GM19023 (cell line): ENCODE results near the gene MRPS25.

Source experiments
- ATAC-seq: cut with Tn5 transposase; IDR thresholded peaks from one replicate; pipeline ENCODE4 v1.9.1; 2021; ENCODE audit warnings: mild to moderate bottlenecking, moderate library complexity; ENCODE audit not compliant: unreplicated experiment

Gene MRPS25

DNA sequence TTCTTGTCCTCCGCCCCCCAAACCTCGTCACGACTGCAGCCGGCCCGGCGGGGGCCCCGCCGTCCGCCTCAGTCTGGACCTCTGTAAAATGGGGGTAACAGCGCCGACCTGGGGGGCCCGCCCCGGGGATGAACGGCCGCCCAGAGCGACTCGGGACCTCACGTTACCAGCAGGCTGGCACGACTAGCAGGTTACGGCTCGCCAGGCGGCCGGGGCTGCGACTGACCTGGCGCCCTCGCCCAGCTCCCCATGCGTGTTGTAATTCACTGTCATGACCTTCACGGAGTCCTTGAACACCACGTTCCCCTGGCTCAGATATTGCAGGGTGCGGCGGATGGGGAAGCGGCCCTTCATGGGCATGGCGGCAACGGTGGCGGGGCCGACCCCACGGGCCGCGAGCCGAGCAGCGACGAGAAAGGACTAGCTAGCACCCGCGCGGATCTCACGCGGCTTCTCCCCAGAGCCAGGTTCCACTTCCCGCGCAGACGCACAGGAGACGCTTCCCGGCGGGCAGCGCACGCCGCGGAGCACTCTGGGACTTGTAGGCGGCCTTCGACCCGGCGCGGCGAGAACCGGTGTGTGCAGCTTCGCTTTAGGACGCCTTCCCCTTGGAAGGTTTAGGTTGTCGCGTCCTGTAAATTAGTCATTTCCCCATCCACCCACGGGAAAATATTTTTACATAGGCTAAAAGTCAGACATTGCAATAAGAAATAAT, at the start of gene MRPS25:
TSS of gene MRPS25 (minus strand) at position 481 of the 715 bp plus-strand sequence. CDS start at position 360, 121 bp downstream.
- ATAC-seq: peak; percentile 92

DNA sequence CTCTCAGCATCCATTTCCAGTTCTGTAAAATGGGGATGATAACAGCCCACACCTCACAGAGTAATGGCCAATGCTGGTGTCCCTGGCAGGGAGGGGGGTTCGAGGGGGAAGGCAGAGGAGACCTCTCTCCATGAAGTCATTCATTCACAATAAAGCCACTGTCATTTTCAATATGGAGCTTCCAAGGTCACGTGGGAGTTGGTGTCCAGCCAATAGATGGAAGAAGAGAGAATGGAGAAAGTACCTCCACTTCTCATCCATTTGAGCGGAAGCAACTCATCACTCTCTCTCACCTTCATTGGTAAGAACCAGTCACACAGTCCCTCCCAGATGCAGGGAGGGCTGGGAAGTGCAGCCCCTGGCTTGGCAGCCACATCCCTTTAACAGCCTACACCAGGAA, 48.8 kb upstream of the MRPS25 start:
- no peak for ATAC-seq

DNA sequence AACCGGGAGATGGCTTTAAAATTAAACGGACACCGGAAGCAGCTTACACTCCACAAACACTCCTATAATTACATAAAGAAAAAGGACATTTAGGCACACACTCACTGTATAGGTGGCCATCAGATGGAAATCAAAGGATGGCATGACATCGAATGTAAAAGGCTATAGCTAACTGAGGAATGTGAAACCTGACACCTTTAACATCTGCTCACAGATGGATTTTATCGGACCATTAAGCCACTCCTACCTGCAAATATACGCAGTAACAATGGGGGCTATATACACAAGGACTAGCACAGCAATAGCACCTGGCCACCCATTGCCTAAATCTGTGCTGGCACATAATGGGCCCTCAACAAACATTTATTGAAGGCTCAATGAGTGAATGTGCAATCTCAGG, 48.4 kb upstream of the MRPS25 start:
- ATAC-seq: no peak

DNA sequence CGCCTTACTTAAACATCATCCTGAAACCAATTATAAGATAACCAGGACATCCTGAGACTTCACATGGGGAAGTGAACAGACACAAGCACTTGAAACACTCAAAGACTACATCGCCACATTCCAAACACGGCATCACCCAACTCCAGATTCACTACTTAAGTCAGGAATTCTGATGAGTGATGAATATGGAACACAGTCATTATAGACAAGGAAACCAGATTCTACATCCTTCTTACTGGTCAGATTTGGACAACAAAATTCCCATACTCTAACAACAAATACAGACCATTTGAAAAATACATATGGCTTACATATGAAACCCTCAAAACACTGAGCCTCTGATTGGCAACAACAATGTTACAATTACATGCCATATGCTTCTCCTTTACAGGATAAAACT, 46.9 kb upstream of the MRPS25 start:
- ATAC-seq: no peak

DNA sequence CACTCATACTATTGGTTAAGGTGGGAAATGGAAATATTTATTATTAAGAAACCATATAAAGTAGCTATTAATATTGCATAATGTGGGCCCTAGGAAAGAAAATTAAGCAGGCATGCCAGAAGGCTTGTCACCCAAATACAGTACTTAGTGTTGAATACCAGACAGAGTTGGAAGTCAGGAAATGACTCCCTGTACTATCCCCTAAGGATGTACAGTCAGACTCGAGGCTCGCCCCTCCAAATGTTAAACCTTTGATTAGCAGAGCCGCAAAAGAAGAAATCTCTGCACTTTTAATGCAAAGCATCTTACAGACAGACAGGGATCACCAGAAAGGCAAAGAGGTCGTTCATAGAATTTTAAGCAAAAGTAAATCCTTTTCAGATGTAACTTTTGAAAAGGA, 45.1 kb upstream of the MRPS25 start:
- no peak for ATAC-seq

DNA sequence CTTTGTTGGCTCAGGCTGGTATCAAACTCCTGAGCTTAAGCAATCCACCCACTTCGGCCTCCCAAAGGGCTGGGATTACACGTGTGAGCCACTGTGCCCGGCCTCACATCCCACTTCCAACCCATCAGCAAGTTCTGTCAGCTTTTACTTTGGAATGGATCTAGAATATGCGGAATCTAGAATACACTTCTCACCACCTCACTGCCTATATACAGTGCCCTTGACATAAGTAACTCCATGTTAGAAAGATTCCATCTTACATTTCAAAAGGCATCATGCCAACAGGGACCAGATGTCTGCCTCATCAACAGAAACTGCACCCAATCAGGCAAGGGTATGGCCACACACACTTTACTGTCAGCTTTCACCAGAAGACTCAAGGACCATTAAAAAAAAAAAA, 43.8 kb upstream of the MRPS25 start:
- ATAC-seq: no peak

DNA sequence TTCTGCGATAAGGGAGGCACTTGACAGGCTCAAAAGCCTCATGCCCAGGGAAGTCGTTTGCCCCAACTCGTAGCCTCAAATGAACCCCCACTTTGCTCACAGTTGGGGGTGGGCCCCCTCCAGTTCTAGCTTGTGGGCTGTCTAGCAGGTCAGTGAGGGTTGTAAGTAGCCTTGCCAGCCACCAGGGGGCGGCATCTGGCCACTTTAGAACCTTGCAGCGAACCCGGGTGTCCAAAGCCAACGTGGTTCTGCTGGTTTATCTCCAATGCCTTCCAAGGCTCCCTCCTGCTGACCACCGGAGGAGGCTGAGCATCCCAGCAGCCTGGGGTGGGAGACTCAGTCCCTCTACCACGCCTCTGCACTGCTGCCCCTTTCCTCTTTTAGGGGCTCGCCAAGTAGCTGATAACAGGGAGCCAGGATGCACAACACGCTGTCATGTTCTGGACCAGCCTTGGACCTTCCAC, 43.0 kb upstream of the MRPS25 start:
- peak; percentile 79 for ATAC-seq

DNA sequence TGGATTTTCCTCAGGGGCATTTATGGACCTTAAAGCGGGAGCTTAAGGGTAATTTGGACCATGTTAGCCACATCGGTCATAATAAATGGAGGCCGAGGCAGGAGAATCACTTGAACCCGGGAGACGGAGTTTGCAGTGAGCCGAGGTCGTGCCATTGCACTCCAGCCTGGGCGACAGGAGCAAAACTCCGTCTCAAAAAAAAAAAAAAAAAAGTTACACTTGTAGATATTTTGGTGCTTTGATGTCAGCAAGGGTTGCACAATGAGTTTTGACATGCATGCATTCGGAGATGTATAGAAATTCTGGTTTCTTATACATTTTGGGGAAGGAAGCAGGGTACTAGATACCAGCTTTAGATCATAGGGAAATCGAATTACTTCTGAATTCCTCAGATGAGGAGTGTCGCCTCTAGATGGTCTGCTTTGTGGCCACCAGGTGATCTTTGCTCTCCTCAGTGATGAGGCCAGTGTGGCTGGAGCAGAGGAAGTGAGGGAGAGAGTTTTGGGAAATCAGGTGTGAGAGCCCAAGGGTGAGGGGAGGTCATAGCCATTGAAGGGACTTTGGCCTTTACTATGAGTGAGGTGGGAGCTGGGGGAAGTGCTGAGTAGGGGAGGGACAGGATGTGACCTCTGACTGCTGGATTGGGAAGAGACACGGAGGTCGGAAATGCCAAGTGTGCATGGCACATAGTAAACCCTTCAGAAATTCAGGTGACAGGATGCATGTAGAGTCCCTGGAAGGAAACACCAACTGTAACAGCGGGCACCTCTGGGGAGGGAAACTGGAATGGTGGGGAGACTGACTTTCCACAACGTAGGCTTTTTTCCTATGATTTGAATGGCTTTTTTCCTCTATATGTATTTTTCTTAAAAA, 42.2 kb upstream of the MRPS25 start:
- no peak for ATAC-seq

DNA sequence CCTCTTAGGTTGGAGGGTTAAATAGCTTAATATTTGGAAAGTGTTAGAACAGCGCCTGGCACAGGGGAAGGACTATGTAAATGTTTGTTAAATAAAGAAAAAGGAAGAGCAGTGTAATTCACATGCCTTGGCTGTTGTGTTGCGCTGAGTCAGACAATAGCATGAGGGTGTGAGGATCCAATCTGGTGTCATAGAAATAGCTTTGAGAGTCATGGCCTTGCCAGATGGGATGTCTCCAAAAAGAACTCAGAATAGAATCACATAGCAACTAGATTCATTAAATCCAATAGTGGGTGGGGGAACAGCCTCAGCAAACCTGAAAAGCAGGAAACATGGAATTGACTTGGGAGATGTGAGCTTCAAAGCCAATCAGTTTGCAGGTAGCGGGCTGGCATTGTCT, 37.7 kb upstream of the MRPS25 start:
- ATAC-seq: no peak

DNA sequence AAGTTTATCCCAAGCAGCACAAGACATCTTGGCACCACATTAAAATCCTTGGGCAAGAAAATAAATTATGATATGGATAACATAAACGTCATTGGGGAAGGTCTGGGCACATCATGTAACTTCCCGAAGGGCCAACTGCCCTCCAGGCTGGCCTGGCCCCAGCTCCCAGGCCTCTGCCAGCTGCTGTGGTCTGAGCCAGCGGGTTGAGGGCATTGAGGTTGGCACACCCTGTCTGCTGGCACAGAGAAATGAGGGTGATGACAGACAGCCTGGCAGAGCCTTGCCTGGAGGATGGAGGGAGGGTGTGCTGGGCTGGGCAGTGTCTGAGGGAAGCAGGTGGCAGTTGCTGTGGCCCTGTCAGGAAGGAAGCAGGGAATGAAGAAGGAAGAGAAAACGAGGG, 37.1 kb upstream of the MRPS25 start:
- ATAC-seq: no peak

DNA sequence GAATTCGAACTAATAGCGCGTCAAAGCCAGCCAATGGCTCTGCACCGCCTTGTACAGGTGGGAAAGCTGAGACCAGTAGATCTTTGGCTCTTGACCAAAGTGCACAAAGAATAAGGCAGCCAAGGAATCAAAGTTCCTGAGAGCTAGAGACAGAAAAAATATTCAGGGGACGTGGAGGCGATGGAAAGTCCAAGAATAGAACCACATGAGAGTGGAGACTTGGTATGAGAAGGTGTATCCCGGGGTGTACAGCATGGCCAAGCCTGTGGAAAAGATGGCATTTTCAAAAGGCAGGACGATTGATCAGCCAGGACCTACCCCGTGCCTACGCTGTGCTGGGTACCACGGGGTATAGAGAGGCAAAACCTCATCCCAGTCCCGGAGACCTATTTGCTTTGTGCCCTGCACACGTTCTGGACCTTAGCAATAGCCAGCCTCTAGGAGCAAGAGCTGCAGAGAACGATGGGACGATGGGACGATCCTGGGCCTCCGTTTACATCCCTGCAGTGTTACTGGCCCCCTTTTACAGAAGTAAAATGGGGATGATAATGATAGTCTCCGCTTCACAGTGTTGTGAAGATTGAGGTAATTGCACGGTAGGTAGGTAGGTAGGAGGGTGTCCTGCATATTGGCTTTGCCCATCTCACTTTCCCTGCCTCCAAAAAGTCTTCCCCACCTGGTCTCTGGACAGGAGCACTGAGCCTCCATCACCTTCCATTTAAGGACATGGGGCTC, 34.4 kb upstream of the MRPS25 start:
- ATAC-seq: peak; percentile 7

DNA sequence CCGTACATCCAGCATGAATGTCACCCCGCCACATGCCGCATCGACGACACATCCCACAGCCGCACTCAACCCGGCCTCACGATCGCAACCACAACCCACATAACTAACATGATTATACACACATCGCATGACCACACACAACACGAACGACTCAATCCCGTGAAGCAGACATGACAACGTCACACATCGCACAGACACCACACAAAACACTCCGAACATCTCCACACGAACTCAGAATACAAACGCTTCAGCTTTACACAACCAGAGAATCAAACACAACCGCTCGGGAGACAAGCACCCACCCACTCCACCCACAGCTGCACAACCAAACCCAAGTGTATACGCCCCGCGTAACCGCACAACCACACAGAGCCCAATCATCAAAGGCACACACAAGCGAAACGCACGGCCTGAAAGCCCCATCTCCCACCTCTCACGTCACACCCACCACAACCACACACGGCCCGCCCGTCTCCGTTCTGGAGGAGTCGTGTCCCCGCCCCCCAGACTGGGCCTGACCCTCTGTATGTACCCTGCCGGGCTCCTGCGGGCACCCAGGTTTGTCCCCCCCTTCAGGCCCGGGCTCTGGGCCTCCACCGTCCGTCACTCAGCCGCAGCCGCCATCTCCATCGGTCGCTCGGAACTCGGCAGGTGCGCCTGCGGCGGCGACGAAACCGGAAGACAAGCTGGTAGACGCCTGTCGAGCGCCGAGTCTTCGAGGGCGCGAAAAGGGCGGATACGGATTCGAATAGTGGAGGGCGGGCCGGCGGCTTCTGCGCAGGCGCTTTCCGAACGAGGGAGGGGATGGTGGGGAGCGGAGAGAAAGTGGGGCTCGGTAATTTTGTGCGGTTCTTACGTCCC, 33.6 kb upstream of the MRPS25 start, which contains the start of gene RBSN:
TSS of gene RBSN (minus strand) at position 646 of the 861 bp plus-strand sequence. CDS start 3,028 bp downstream, outside the sequence.
- peak; percentile 87 for ATAC-seq

DNA sequence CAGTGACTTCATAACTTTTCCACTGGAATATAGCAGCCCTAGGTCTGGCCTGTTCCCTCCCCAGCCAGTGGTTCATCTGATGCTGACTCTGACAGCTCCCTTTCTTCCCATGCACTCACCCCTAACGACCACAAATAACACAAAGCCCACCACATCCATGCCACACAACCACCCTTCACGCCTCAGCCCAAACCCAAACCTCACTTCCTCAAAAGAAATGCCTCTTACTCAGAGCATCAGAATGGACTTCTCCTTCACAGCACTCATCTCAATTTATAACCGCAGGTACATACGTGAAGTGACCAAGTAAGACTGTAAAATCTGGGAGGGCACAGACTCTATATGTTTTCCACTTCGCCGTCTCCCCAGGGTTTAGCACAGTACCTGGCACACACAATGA, 32.8 kb upstream of the MRPS25 start:
- no peak for ATAC-seq

DNA sequence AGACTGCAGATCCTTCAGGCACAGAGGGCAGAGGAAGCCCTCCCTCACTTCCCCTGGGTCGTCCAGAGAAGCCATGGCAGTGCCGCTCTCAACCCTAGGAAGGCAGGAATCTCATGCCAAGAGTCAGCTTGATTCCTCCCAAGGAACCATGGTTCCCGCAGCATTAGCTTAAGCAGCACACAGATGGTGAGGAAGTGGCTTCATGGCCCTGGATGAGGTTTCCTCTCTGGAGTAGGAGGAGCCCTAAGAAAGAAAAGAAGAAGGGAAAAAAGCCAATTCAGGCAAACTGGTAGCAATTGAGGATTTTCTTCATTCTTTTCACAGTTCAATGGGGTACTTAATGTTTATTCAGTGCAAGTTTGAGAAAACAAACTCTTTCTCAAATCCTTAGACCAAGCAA, 30.9 kb upstream of the MRPS25 start:
- no peak for ATAC-seq

DNA sequence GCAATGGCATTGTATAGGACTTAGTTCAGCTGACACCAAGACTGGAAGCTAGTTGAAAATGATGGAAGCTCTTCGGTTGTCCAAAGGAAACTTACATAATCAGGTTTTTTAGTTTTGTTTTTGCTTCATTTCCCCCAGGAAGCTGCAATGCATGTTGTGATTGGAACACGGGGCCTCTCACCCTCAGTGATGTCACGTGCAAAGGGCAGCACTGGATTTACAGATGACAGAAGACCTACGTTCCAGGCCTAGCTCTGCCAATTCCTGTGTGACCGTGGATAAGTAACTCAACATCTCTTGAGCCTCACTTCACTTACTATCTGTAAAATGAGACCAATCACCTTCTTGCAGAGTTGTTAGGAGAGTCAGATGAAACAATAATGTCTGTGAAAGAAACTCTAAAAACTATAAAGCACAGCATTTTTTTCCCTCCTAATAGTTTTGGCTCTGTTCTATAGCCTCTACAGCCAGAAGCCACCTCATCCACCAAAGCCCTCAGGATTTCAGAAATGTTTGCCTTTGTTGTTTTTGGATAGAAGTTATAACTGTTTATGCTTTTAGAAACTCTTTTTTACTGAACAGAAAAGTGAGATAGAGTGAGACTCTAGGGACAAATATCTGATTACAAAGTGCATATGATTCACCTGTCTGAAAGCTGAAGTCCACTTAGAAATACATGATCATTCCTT, 29.2 kb upstream of the MRPS25 start:
- ATAC-seq: no peak

DNA sequence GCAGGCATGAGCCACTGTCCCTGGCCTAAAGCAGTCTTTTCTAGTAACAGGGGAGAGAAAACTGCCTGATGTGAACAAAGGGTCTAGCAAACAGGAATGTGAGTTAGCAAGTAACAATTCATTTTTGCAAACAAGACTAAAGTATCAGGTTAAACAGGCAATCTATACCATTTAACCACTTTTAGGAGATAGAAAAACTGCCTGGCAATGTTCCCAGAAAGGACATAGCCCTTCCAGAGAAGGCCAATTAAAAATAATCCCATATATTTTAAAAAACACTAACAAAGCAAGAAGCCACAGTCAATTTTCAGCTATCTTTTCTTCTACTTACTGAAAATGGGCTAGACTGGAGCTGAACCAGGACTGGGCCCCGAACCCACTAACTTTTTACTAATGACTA, 27.6 kb upstream of the MRPS25 start:
- no peak for ATAC-seq

DNA sequence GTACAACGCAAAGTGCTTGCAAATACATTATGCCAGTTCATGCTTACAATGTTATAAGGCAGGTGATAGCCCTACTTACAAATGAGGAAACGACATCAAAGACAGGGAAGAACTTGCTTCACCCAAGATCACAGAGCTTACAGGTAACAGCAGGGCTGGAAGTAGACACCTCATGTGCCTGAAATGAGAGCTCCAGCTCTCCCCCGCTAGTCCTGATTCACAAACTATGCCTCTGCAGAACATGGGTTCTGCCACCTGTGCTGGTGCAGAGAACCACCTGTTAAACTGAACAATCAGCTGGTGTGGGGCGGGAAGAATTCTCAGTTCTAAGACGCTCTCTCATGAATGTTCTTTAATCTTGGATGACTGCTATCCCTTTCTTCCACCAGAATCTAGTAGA, 26.5 kb upstream of the MRPS25 start:
- no peak for ATAC-seq

DNA sequence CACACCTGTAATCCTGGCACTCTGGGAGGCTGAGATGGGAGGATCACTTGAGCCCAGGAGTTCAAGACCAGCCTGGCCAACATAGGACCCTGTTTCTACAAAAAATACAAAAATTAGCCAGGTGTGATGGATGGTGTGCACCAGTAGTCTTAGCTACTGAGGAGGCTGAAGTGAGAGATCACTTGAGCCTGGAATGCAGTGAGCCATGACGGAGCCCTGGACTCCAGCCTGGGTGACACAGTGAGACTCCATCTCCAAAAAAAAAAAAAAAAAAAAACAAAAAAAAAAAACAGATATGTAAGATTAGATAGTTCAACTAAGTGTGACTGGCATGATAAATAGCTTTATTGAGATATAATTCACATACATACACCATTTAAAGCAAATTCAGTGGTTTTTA, 24.1 kb upstream of the MRPS25 start:
- no peak for ATAC-seq

DNA sequence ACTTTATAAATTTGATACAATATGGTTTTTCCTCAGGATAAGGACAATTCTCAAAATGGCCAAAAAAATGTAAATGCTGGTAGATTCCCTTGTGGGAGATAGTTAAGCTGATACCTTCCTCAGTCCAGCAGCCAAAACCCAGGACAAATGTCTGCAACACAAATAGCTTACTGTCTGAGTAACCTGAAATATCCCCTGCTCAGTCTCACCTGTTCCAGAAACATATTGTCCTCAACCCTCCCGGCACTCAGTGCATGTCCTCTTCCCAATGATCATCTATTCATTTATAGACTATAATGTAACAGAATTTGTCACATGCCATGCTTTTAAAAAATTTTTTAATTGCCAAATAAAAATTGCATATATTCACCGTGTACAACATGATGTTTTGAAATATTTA, 21.6 kb upstream of the MRPS25 start:
- ATAC-seq: no peak

DNA sequence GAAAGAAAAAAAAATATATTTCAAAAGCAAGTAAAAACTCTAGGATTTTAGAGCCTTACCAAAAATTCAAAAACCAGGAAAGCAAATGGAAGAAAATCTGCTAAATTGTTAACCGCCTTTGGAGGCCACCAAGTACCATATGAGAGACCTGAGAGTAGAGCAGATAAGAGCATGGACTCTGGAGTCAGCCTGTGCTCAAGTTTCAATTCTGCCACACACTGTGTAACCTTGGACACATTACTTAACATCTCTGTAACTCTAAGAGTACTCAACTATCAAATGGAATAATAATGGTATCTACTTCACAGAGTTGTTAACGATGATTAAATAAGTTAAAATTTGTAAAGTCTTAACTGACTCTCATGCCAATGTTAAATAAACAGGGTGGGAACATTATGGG, 21.1 kb upstream of the MRPS25 start:
- ATAC-seq: no peak
